ENCODE data around the gene NT5C3B. TPM values are rescaled to one million over a fixed set of nuclear protein-coding genes. Genes with fewer than 3 reads are reported as not detected.
A peak's percentile ranks its signal among the peaks of the same experiment; 100 is the strongest.

NT5C3B gene
- polyA plus RNA-seq, 1 of the 3 experiments (the other 2 are of a cell fraction), result 87.4 TPM

DNA sequence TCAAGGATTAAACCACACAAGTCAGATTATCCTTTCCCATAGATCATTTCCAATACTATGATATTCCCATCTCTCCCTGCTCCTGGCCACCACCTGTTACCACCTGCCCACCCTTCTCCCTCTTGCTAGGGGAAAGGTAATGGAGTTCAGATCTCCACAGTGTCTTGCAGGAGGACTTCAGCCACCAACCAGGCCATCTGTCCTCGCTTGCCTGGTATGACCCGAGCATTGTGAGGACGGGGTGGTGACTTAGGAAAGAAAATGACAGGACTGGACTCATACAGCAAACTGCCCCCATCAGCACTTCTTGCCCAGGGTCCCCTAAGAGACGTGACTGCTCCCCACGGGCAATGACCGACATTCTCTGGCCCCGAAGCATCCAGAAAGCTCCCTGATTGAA, 12.5 kb downstream of the NT5C3B start (continued):
- TF ChIP-seq EZH2phosphoT487 (IDR thresholded peaks at IDR 0.05; ENCODE audit: borderline replicate concordance, low read depth) (no peak), RAD21 (IDR thresholded peaks at IDR 0.05; ENCODE audit: low read length) (no peak), USF1 (IDR thresholded peaks at IDR 0.05; ENCODE audit: borderline replicate concordance, low read depth) (no peak), EP300 (IDR thresholded peaks at IDR 0.05; ENCODE audit: borderline replicate concordance in 1 of 2, low read depth in 1 of 2, low read length in 1 of 2) (no peak), NRF1 (IDR thresholded peaks at IDR 0.05; ENCODE audit: low read depth, low read length) (no peak)

DNA sequence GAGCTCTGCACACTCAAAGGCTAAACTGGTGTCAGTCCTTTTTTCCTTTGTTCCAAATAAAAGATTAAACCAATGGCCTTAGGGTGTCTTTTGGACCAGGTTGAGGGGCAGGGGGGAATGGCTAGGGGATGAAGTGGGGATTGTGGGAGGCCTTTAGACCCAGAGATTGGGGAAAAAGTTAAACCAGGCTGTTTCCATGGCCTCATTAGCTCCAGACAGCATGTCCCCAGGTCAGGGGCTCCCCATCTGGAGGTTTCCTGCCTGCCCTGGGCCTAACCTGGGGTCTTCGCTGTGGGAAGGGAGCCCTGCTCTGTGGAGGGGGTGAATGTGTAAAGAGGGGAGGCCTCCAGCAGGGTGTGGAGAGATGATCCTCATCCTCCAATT, 12.9 kb downstream of the NT5C3B start:
- no peak overlapping the region for H3K4me2 ChIP-seq
- 100% methylated on average over 1 of the region's 1 CpG for WGBS (ENCODE audit: low lambda C conversion rate)
- no peak overlapping the region for H3K4me3 ChIP-seq (ENCODE audit: low read depth in 2 of 2, low read length in 1 of 2)
- no peaks in the 10 kb centered on the region for H3K27me3 ChIP-seq (ENCODE audit: insufficient read depth)
- H4K20me1 ChIP-seq (ENCODE audit: insufficient read depth), result 0 out of 2 replicates have a peak, but pooled peaks cover 2% of the 10 kb centered on the region
- no peak for DNase-seq
- CTCF ChIA-PET, result interaction anchor here (0.8 to 1.0 kb wide), 2 partner anchors 12 to 136 kb away, joined by 3 to 4 read pairs; no protein-coding TSS in a partner anchor
- POLR2A ChIA-PET, result no interaction called here
- H3F3A ChIP-seq (replicated peaks; ENCODE audit: insufficient read depth), result peaks cover 9% of the 10 kb centered on the region
- H3K27ac ChIP-seq (ENCODE audit: low read depth in 2 of 2, low read length in 1 of 2), result no peak overlapping the region
- H3K79me2 ChIP-seq (ENCODE audit: insufficient read depth), result no peaks in the 10 kb centered on the region
- H3K36me3 ChIP-seq (replicated peaks in 1 of 2; ENCODE audit: control insufficient read depth in 1 of 2, insufficient read depth in 2 of 2, low read length in 1 of 2), result peaks cover 3 to 35% of the 10 kb centered on the region in 2 experiments
- no peak overlapping the region for H3K9ac ChIP-seq
- H2AFZ ChIP-seq (ENCODE audit: low read depth), result no peak overlapping the region
- H3K9me2 ChIP-seq, result no peaks in the 10 kb centered on the region
- no peaks in the 10 kb centered on the region for H3K4me1 ChIP-seq (ENCODE audit: control insufficient read depth in 1 of 2, insufficient read depth in 2 of 2, low read depth in 1 of 2, low read length in 1 of 2)
- TF ChIP-seq PBX3 (IDR thresholded peaks at IDR 0.05) (peak; percentile 1; the same call in 1 of the 2 replicates), GATA2 (CRISPR knock-in tag; IDR thresholded peaks at IDR 0.05) (no peak), ZBTB33 (IDR thresholded peaks at IDR 0.05; ENCODE audit: borderline replicate concordance, low read depth) (no peak), POLR2AphosphoS5 (IDR thresholded peaks at IDR 0.05; ENCODE audit: low read depth, low read length) (no peak; the same call in 1 of the 2 replicates)
- H3K9me3 ChIP-seq, result no peaks in the 10 kb centered on the region

Data from SK-N-SH (cell line).